ENCODE measurements around the gene EVPLL. TPM values are rescaled to one million over a fixed set of nuclear protein-coding genes. Genes with fewer than 3 reads are reported as not detected.
"Not testable (repeated sequence)": the region's sequence is repeated elsewhere in the genome, so short reads cannot be mapped to it uniquely, and the experiment has no call there.

Gene EVPLL
- total RNA-seq, 1 donor from 2014 or later, result not detected

DNA sequence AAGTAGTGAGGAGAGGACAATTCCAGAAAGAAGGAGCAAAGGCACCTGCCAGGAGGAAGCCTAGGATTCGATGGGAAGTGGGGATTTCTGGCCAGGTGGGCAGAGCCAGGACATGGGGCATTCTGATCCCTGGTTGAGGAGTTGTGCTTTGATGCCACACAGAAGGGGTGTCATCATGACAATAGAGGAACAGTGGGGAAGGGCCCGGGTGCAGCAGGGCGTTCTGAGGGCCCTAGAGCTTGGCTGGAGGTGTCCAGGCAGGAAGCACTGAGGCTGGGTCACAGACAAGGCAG lies 4.3 kb downstream of the EVPLL start:
- no peaks in the 10 kb centered on the region for H3K9me3 Mint-ChIP-seq
- no peak for DNase-seq (ENCODE audit: low spot score)
- H3K27me3 Mint-ChIP-seq (ENCODE audit: insufficient read depth), result peaks cover 16% of the 10 kb centered on the region
- intact Hi-C loops (cut with micrococcal nuclease), result no loop called here
- no peaks in the 10 kb centered on the region for H3K4me1 Mint-ChIP-seq (ENCODE audit: low read depth)
- no peak overlapping the region for H3K4me3 Mint-ChIP-seq
- H3K36me3 Mint-ChIP-seq (ENCODE audit: low read depth), result no peaks in the 10 kb centered on the region
- H3K27ac Mint-ChIP-seq, result no peak overlapping the region

DNA sequence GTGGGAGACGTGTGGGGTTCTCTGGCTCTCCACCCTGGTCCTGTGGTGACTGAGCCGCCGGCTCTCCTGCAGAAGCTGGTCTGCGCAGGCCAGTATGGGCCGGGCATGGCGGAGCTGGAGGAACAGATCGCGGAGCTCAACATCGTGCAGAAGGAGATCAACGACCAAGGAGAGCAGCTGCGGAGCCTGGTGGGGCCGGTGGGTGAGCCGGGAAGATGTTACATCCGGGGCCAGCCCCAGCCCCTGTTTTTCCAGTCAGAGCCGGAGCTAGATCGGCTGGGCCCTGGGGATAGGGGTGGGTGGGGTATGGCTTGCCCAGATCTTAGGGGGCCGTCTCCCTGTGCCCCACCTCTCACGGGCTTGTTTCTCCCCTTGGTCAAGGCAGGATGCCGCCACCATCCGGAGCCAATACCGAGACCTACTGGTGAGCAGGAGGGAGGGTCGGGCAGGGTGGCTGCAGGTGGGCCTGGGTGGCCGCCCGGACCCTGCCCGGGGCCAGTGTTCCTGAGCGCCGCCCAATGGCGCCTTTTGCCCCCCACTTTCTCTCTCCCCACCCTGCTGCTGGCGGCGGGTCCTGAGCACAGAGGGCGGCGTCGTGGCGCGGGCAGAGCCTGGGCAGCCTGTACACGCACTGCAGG lies 5.0 kb downstream of the EVPLL start:
- no peaks in the 10 kb centered on the region for H3K36me3 Mint-ChIP-seq (ENCODE audit: low read depth)
- no peak for DNase-seq (ENCODE audit: low spot score)
- H3K27ac Mint-ChIP-seq, result no peak overlapping the region
- H3K27me3 Mint-ChIP-seq (ENCODE audit: insufficient read depth), result peaks cover 16% of the 10 kb centered on the region
- no peaks in the 10 kb centered on the region for H3K4me1 Mint-ChIP-seq (ENCODE audit: low read depth)
- no peaks in the 10 kb centered on the region for H3K9me3 Mint-ChIP-seq
- no peak overlapping the region for H3K4me3 Mint-ChIP-seq
- intact Hi-C loops (cut with micrococcal nuclease), result no loop called here

- DNase-seq (ENCODE audit: low spot score); H3K27ac Mint-ChIP-seq; H3K9me3 Mint-ChIP-seq; H3K36me3 Mint-ChIP-seq (ENCODE audit: low read depth); intact Hi-C loops (cut with micrococcal nuclease); H3K4me3 Mint-ChIP-seq; H3K4me1 Mint-ChIP-seq (ENCODE audit: low read depth): not testable (repeated sequence)
- peaks cover 16% of the 10 kb centered on the region for H3K27me3 Mint-ChIP-seq (ENCODE audit: insufficient read depth)
These were observed 5.5 kb downstream of the EVPLL start for GRCh38 chr17:18383079-18383481.

GRCh38 chr17:18384271-18384670 lies 6.7 kb downstream of the EVPLL start:
- intact Hi-C loops (cut with micrococcal nuclease); DNase-seq (ENCODE audit: low spot score): not testable (repeated sequence)

DNA sequence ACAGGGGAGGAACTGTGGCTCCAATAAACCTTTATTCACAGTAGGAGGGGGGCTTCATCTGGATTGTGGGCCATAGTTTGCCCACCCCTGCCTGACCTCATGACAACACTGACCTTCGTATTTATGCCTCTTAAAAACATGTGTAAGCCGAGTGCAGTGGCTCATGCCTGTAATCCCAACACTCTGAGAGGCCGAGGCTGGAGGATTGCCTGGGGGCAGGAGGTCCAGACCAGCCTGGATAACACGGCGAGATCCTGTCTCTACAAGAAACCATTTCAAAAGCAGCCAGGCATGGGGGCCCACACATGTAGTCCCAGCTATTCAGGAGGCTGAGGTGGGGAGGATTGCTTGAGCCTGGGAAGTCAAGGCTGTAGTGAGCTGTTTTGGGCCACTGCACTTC lies 10.0 kb downstream of the EVPLL start:
- H3K4me1 Mint-ChIP-seq (ENCODE audit: low read depth); H3K9me3 Mint-ChIP-seq; DNase-seq (ENCODE audit: low spot score); H3K36me3 Mint-ChIP-seq (ENCODE audit: low read depth); H3K4me3 Mint-ChIP-seq; intact Hi-C loops (cut with micrococcal nuclease); H3K27ac Mint-ChIP-seq: not testable (repeated sequence)
- H3K27me3 Mint-ChIP-seq (ENCODE audit: insufficient read depth), result peaks cover 11% of the 10 kb centered on the region

More at GRCh38 chr17:18384271-18384670, 6.7 kb downstream of the EVPLL start:
- peaks cover 18% of the 10 kb centered on the region for H3K27me3 Mint-ChIP-seq (ENCODE audit: insufficient read depth)
- not testable (repeated sequence) for H3K4me3 Mint-ChIP-seq; H3K4me1 Mint-ChIP-seq (ENCODE audit: low read depth); H3K27ac Mint-ChIP-seq; H3K9me3 Mint-ChIP-seq; H3K36me3 Mint-ChIP-seq (ENCODE audit: low read depth)

- intact Hi-C loops (cut with micrococcal nuclease); H3K9me3 Mint-ChIP-seq; DNase-seq (ENCODE audit: low spot score); H3K27ac Mint-ChIP-seq; H3K4me1 Mint-ChIP-seq (ENCODE audit: low read depth); H3K36me3 Mint-ChIP-seq (ENCODE audit: low read depth); H3K4me3 Mint-ChIP-seq: not testable (repeated sequence)
- H3K27me3 Mint-ChIP-seq (ENCODE audit: insufficient read depth), result peaks cover 11% of the 10 kb centered on the region
These were observed 10.7 kb downstream of the EVPLL start for GRCh38 chr17:18388266-18388665.

DNA sequence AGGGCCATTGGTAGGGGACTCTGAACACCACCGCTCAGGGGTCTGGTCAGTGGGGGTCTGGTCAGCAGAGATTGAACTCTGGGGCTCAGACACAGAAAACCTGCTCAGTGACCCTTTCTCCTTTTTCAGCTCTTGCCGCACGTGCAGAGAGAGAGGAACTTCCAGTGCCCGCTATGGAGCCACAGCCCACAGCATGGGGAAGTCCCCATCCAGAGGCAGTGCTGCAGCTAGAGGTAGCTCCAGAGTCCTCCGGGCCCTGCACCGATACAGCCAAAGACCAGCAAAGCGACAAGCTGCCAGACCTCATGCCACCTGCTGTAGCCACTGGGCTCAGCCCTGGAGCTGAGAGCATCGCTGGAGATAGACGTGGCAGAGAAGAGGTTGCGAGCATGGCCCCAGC lies 11.2 kb downstream of the EVPLL start:
- H3K27me3 Mint-ChIP-seq (ENCODE audit: insufficient read depth), result peaks cover 11% of the 10 kb centered on the region
- H3K36me3 Mint-ChIP-seq (ENCODE audit: low read depth); H3K4me1 Mint-ChIP-seq (ENCODE audit: low read depth); H3K4me3 Mint-ChIP-seq; DNase-seq (ENCODE audit: low spot score); H3K27ac Mint-ChIP-seq; intact Hi-C loops (cut with micrococcal nuclease); H3K9me3 Mint-ChIP-seq: not testable (repeated sequence)

GRCh38 chr17:18401872-18402590 lies 24.5 kb downstream of the EVPLL start:
- DNase-seq (ENCODE audit: low spot score); H3K4me3 Mint-ChIP-seq; H3K27me3 Mint-ChIP-seq (ENCODE audit: insufficient read depth); H3K36me3 Mint-ChIP-seq (ENCODE audit: low read depth); H3K9me3 Mint-ChIP-seq; H3K4me1 Mint-ChIP-seq (ENCODE audit: low read depth); intact Hi-C loops (cut with micrococcal nuclease); H3K27ac Mint-ChIP-seq: not testable (repeated sequence)

DNA sequence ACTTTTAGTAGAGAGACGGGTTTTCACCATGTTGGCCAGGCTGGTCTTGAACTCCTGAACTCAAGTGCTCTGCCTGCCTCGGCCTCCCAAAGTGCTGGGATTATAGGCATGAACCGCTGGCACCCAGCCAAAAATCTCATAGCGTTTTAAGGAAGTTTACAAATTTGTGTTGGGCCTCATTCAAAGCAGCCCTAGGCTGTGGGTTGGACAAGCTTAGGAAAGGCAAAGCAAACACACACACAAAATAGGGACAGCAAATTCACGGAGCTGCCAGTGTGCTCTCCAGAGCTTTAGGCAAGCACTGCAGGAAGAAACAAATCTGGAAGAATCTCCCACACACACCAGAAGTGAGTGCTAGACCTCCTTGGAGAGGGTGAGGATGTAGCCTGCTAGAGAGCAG lies 25.6 kb downstream of the EVPLL start:
- H3K4me1 Mint-ChIP-seq (ENCODE audit: low read depth); H3K27me3 Mint-ChIP-seq (ENCODE audit: insufficient read depth); intact Hi-C loops (cut with micrococcal nuclease); H3K36me3 Mint-ChIP-seq (ENCODE audit: low read depth); H3K9me3 Mint-ChIP-seq; H3K27ac Mint-ChIP-seq; H3K4me3 Mint-ChIP-seq; DNase-seq (ENCODE audit: low spot score): not testable (repeated sequence)

- H3K4me3 Mint-ChIP-seq; H3K27me3 Mint-ChIP-seq (ENCODE audit: insufficient read depth); H3K36me3 Mint-ChIP-seq (ENCODE audit: low read depth); DNase-seq (ENCODE audit: low spot score); H3K9me3 Mint-ChIP-seq; H3K27ac Mint-ChIP-seq; intact Hi-C loops (cut with micrococcal nuclease); H3K4me1 Mint-ChIP-seq (ENCODE audit: low read depth): not testable (repeated sequence)
These were observed 26.0 kb downstream of the EVPLL start for GRCh38 chr17:18403604-18404003.

DNA sequence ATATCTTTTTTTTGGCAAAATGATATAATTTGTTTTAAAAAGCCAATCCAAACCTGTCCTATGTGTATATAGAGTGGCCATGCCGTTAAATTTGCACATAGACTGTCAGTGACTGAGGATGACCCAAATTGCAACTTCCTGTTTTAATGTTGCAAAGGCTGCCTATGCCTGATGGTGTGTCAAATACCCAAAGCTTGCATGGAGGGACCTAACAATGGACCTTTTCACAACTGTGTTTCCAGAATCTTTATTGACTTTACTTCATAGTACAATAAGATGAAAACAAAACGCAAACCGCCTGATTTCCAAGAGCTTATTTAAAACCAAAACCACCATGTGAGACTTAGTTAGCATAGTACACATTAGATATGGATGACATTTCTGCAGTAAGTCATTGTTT lies 31.3 kb downstream of the EVPLL start:
- peaks cover 27% of the 10 kb centered on the region for H3K4me1 Mint-ChIP-seq (ENCODE audit: low read depth)
- H3K9me3 Mint-ChIP-seq; H3K27me3 Mint-ChIP-seq (ENCODE audit: insufficient read depth); H3K36me3 Mint-ChIP-seq (ENCODE audit: low read depth); intact Hi-C loops (cut with micrococcal nuclease); DNase-seq (ENCODE audit: low spot score): not testable (repeated sequence)
- peak overlapping the region; percentile 59 for H3K4me3 Mint-ChIP-seq
- H3K27ac Mint-ChIP-seq, result peak overlapping the region; percentile 44

DNA sequence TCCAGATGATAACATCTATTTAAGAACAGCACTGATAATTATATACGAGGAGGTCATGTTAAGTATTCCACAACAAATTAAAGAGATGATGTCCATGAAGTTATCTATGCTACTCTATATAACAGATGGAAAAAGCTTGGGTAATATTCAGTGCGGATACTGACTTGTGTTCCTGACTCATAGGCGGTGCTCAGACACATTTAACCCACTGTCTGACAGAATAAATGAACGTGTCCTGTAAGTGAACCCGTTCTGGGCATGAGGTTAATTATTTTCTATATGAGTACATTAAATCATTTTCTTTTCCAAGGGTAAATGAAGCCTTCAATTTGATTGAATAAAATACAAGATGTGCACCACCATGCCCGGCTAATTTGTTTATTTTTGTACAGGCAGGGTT lies 31.7 kb downstream of the EVPLL start:
- peak overlapping the region; percentile 44 for H3K27ac Mint-ChIP-seq
- H3K27me3 Mint-ChIP-seq (ENCODE audit: insufficient read depth); H3K36me3 Mint-ChIP-seq (ENCODE audit: low read depth); intact Hi-C loops (cut with micrococcal nuclease); DNase-seq (ENCODE audit: low spot score); H3K9me3 Mint-ChIP-seq: not testable (repeated sequence)
- peak overlapping the region; percentile 73 for H3K4me3 Mint-ChIP-seq
- H3K4me1 Mint-ChIP-seq (ENCODE audit: low read depth), result peaks cover 28% of the 10 kb centered on the region

GRCh38 chr17:18410736-18411135 lies 33.2 kb downstream of the EVPLL start:
- peak overlapping the region; percentile 98 for H3K4me3 Mint-ChIP-seq
- H3K27ac Mint-ChIP-seq, result peak overlapping the region; percentile 71
- H3K27me3 Mint-ChIP-seq (ENCODE audit: insufficient read depth); DNase-seq (ENCODE audit: low spot score); H3K9me3 Mint-ChIP-seq; H3K36me3 Mint-ChIP-seq (ENCODE audit: low read depth); intact Hi-C loops (cut with micrococcal nuclease): not testable (repeated sequence)
- H3K4me1 Mint-ChIP-seq (ENCODE audit: low read depth), result peaks cover 28% of the 10 kb centered on the region
